GOT3 (cell line): ENCODE measurements around the gene HOXB9.
A peak's percentile ranks its signal among the peaks of the same experiment; 100 is the strongest.

Source experiments
- DNase-seq: peaks from one replicate; lab custom pipeline; 2025; ENCODE audit warnings: mixed read lengths; lab: John Stamatoyannopoulos, UW

The HOXB9 gene

GRCh38 chr17:48610282-48611211 lies 15.6 kb downstream of the HOXB9 start, which contains the start of gene HOXB7:
Gene HOXB7 (minus strand): TSS chr17:48611017. CDS start chr17:48610918, 99 bp downstream.
- no peak for DNase-seq

- no peak for DNase-seq
These were observed 16.3 kb downstream of the HOXB9 start for GRCh38 chr17:48609759-48610281.

GRCh38 chr17:48609033-48609432 lies 17.1 kb downstream of the HOXB9 start:
- DNase-seq = no peak

DNA sequence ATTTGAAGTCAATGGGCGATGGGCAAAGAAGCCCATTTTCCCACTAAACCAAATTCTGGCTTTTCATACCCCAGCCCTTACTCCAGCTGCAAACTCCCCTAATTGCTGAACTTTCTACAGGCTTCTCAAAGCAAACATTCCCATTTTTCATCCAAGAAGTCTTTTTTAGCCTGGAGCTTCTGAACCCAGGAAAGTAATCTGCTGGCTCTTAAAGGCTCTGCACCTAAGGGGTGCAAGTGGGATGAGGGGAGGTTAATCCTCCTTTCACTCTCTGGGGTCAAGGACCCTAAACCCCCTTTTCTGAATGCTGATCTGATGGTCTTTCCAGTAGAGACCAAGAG lies 17.7 kb downstream of the HOXB9 start:
- DNase-seq = no peak

DNA sequence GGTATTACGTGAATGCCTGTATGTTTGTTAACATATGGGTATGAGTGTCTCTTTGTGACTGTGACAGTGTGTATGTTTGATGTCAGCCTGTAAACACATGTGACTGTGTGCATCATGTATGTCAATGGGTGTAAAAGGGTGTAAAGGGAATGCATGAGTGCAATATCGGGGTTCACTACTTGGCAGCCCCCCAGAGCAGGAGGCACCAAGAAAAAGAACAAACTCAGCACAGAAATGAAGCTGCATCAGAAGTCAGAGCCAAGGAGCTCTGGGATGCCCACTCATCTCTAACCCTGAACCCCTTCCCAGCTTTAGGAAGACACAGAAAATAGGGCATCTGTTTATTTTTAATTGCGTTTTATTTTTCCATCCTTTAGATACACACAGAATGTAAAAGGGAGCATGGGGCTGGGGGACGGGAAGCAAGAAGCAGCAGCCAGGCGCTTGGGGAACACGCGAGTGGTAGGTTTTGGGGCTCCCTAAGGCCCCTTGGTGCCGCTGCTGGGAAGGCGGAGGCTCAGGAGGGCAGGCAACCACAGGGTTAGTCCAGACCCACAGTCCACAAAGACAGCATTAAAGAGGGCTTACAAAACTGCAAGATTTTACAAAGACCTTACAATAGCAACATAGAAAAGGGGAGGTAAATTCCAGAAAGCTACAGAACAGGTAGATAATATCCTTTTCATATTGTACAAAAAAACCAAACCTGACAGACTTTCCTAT lies 19.1 kb downstream of the HOXB9 start:
- DNase-seq = no peak

GRCh38 chr17:48605991-48606891 lies 19.9 kb downstream of the HOXB9 start:
- no peak for DNase-seq

DNA sequence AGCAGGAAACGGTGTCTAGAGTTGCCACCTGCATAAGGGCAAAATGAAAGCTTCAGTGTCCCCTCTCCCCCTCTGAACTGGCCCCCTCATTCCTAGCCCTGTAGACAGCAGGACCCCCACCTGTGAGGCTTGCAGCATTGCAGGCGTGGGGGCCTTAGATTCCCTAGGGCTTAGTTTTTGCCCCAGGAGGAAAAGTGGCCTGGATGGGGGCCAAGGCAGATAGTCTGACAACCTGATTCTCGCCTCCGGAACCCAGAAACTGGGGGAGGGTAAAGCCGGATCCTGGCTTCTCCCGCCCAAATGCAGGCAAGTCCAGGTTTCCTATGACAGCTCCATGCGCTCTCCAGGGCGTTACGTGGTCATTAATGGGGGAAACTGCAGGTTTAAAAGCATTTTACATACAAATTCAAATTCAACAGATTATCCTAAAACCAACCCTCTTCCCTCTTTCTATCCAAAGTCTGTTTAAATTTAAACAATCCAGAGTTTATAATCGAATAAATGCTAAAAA lies 20.7 kb downstream of the HOXB9 start:
- DNase-seq = no peak

DNA sequence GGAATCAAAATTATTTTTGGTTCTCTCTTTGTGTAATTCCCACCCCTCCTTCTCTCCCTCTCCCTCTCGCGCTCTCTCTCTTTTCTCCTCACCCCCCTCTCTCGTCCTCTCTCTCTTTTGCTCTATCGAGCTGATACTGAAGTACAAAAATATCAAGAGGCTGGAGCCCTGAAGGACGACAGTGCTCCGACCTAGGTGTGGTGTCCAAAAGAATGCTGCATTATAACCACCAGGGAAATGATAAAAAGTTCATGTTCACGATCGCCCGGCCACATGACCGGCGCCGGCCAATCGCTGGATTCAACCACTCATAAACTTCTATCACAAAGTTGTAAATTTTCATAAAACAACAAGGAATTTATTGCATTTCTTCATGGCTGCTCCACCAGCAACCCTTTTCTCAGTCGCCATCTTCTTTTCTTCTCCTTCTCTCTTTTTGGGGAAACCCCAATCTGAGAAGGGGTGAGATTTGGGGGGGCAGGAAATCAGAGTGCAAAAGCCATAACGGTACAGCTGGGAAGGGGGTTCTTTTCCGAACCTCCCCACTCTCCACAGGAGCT lies 21.3 kb downstream of the HOXB9 start, which contains the start of gene HOXB6:
Gene HOXB6, minus strand, starts transcription at position 217 of the 560 bp plus-strand sequence. CDS start 6,836 bp downstream, outside the sequence.
- DNase-seq = no peak

GRCh38 chr17:48603959-48604769 lies 22.0 kb downstream of the HOXB9 start:
- peak; percentile 17 for DNase-seq

- DNase-seq = no peak
These were observed 24.4 kb downstream of the HOXB9 start for GRCh38 chr17:48601539-48602425.

- no peak for DNase-seq
These were observed 25.0 kb downstream of the HOXB9 start for GRCh38 chr17:48601207-48601538.

GRCh38 chr17:48600244-48601098 lies 25.7 kb downstream of the HOXB9 start:
- no peak for DNase-seq

DNA sequence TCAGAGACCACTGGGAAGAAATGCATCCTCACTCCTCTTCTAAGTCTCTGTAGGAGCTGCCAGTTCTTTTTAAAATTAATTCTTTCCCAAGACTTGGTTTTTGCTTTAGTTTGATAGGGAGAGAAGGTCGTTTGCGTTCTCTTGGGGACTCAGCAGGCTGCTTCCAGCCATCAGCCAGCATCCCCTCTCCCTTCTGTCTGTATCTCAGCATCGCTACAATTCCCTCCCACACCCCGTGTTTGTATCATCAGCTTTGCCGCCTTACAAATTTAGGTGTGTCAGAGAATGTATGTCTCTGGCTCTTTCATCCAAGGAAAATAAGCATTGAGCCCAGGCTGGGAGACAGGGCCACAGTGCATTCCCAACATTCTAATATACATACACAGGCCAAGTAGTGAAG lies 26.8 kb downstream of the HOXB9 start:
- DNase-seq = no peak

DNA sequence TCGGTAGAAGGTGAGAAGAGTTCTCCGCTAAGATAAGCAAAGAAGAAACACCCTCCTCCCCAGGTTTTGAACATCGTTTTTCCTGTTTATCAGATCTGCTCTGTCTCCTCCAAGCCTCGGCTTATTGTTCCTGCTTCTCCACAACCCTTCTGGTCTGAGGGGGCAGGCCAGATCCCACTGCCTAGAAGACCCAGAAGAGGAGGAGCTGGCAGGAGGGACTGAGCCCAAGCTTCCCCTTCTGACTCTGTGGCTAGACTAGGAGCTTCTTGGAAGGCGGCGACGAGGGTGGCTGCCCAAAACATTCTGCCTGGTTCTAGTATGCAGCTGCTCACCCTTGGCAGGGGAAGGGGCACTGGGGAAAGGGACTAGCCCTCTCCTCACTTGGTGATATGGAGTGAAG lies 27.4 kb downstream of the HOXB9 start:
- DNase-seq = no peak

DNA sequence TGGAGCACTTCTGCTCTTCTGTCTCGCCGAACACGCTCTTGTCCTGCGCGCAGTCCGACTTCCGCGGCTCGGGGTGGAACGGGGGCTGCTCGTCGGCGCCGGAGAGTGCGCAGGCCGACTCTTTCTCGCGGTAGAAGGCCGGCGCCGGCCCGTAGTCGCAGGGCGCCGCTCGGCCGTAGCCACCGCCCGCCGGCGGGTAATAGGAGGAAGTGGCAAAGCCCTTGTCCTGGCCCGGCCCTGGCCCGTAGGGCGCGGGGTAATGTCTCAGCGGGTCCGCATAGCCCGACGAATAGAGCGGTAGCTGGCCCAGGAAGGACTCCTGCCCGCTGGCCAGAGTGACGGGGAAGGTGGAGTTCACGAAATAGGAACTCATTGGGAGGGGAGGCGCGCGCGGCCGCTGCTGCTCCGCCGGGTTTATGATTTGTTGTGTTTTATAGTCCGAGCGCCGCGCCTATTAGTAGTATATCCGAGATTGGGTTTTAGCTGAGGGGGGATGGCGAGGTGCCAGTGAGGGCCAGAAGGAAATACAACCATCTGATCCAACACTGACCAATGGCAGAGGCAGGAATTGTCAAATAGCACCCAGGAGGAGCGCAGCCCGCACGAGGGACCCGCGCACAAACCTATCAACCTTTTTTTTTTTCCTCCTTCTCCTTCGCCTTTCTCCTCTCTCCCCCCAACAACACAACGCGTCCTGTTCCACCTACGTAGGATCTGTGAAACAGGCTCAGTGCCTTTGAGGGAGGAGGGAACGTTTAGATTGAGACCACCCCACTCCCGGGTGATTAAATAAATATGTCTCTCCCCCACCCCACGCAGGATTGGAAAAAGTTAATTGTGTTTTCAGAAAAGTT lies 28.2 kb downstream of the HOXB9 start:
- DNase-seq = peak; percentile 22

- no peak for DNase-seq
These were observed 28.7 kb downstream of the HOXB9 start for GRCh38 chr17:48597528-48597777.

GRCh38 chr17:48596735-48597527 lies 29.2 kb downstream of the HOXB9 start:
- DNase-seq = no peak
